H9 (cell line): ENCODE data around the gene SH3GL3. TPM values are rescaled to one million over a fixed set of nuclear protein-coding genes. Genes with fewer than 3 reads are reported as not detected.

Experiments
- DNase-seq: peaks from one replicate; pipeline ENCODE4 v3.0.0-alpha.2; 2017
- H2AFZ ChIP-seq: one replicate; pipeline ENCODE4 v1.6.1; 2013; ENCODE audit warnings: mild to moderate bottlenecking, low read length, control low read depth, moderate library complexity
- H2AK5ac ChIP-seq: 2 replicates; pipeline ENCODE4 v1.6.1; 2013; ENCODE audit warnings: low read length, control low read depth, mixed read lengths; ENCODE audit not compliant: insufficient read length
- H2BK120ac ChIP-seq: one replicate; pipeline ENCODE4 v1.6.1; 2013; ENCODE audit warnings: low read depth, mild to moderate bottlenecking, low read length, control low read depth, inconsistent platforms; ENCODE audit not compliant: poor library complexity, severe bottlenecking
- H2BK12ac ChIP-seq: 2 replicates; pipeline ENCODE4 v1.6.1; 2013; ENCODE audit warnings: low read length, control low read depth, mixed read lengths, low read depth; ENCODE audit not compliant: insufficient read length
- H2BK15ac ChIP-seq: 2 replicates; pipeline ENCODE4 v1.6.1; 2013; ENCODE audit warnings: low read depth, low read length, control low read depth
- H2BK20ac ChIP-seq: one replicate; pipeline ENCODE4 v1.6.1; 2013; ENCODE audit warnings: low read depth, mild to moderate bottlenecking, low read length, control low read depth, inconsistent platforms; ENCODE audit not compliant: poor library complexity, severe bottlenecking
- H2BK5ac ChIP-seq: 2 replicates; pipeline ENCODE4 v1.6.1; 2013; ENCODE audit warnings: low read length, control low read depth, mixed read lengths; ENCODE audit not compliant: insufficient read length
- H3K14ac ChIP-seq: 2 replicates; pipeline ENCODE4 v1.6.1; 2013; ENCODE audit warnings: low read length, control low read depth; ENCODE audit not compliant: insufficient read depth
- H3K18ac ChIP-seq: 2 replicates; pipeline ENCODE4 v1.6.1; 2013; ENCODE audit warnings: low read depth, mild to moderate bottlenecking, mixed read lengths, low read length, control low read depth; ENCODE audit not compliant: insufficient read length
- H3K23ac ChIP-seq: 2 replicates; pipeline ENCODE4 v1.6.1; 2013; ENCODE audit warnings: low read length, control low read depth, mixed read lengths, low read depth; ENCODE audit not compliant: insufficient read length
- H3K23me2 ChIP-seq: 2 replicates; pipeline ENCODE4 v1.6.1; 2013; ENCODE audit warnings: low read depth, mild to moderate bottlenecking, mixed read lengths, low read length, control low read depth; ENCODE audit not compliant: insufficient read length, poor library complexity, severe bottlenecking
- H3K27ac ChIP-seq: 2 replicates; pipeline ENCODE4 v1.5.1; 2013; ENCODE audit warnings: low read length, control low read depth, mixed read lengths, low read depth; ENCODE audit not compliant: insufficient read length
- H3K27me3 ChIP-seq: 2 replicates; pipeline ENCODE4 v1.6.1; 2013; ENCODE audit warnings: low read length, control low read depth, inconsistent platforms; ENCODE audit not compliant: insufficient read depth
- H3K4ac ChIP-seq: 2 replicates; pipeline ENCODE4 v1.6.1; 2013; ENCODE audit warnings: low read depth, mild to moderate bottlenecking, control low read depth, inconsistent platforms, low read length, moderate library complexity
- H3K4me1 ChIP-seq: 2 replicates; pipeline ENCODE4 v1.6.1; 2013; ENCODE audit warnings: low read length, control low read depth, inconsistent platforms; ENCODE audit not compliant: insufficient read depth
- H3K4me2 ChIP-seq: 2 replicates; pipeline ENCODE4 v1.6.1; 2013; ENCODE audit warnings: low read length, control low read depth, mixed read lengths; ENCODE audit not compliant: insufficient read length, insufficient read depth
- H3K56ac ChIP-seq: 2 replicates; pipeline ENCODE4 v1.6.1; 2013; ENCODE audit warnings: low read depth, mild to moderate bottlenecking, mixed read lengths, low read length, control low read depth; ENCODE audit not compliant: insufficient read length
- H3K79me1 ChIP-seq: 2 replicates; pipeline ENCODE4 v1.6.1; 2013; ENCODE audit warnings: low read depth, mild to moderate bottlenecking, moderate library complexity, low read length, control low read depth, inconsistent platforms; ENCODE audit not compliant: insufficient read depth, poor library complexity, severe bottlenecking
- H3K79me2 ChIP-seq: 2 replicates; pipeline ENCODE4 v1.6.1; 2013; ENCODE audit warnings: low read length, control low read depth, inconsistent platforms; ENCODE audit not compliant: insufficient read depth
- H3K9ac ChIP-seq: 2 replicates; pipeline ENCODE4 v1.6.1; 2013; ENCODE audit warnings: low read length, control low read depth, mixed read lengths; ENCODE audit not compliant: insufficient read length; ENCODE audit errors: extremely low read depth
- H3K9me3 ChIP-seq: one replicate; pipeline ENCODE4 v1.6.1; 2013; ENCODE audit warnings: low read depth, low read length, inconsistent platforms; ENCODE audit not compliant: control insufficient read depth
- H3T11ph ChIP-seq: one replicate; pipeline ENCODE4 v1.6.1; 2013; ENCODE audit warnings: mild to moderate bottlenecking, low read length, control low read depth, inconsistent platforms
- H4K20me1 ChIP-seq: one replicate; pipeline ENCODE4 v1.6.1; 2013; ENCODE audit not compliant: control insufficient read depth, insufficient read length, insufficient read depth
- H4K5ac ChIP-seq: 2 replicates; pipeline ENCODE4 v1.6.1; 2013; ENCODE audit warnings: low read depth, mild to moderate bottlenecking, mixed read lengths, low read length, control low read depth; ENCODE audit not compliant: insufficient read length
- H4K8ac ChIP-seq: replicated peaks from 2 replicates; pipeline ENCODE4 v1.6.1; 2013; ENCODE audit warnings: low read length, control low read depth, mixed read lengths, low read depth; ENCODE audit not compliant: insufficient read length
- H4K91ac ChIP-seq: 2 replicates; pipeline ENCODE4 v1.6.1; 2013; ENCODE audit warnings: low read depth, mild to moderate bottlenecking, moderate library complexity, mixed read lengths, low read length, control low read depth; ENCODE audit not compliant: insufficient read length
- H3K27ac Mint-ChIP-seq, 3 experiments: 2 replicates in 2 of 3; 3 replicates in 1 of 3; pipeline ENCODE4 v1.8.0; 2020 to 2021; ENCODE audit warnings: mixed read lengths in 3 of 3, mild to moderate bottlenecking in 1 of 3, moderate library complexity in 1 of 3
- H3K27me3 Mint-ChIP-seq: 2 replicates; pipeline ENCODE4 v1.8.0; 2021; ENCODE audit warnings: low read depth, mild to moderate bottlenecking, moderate library complexity, mixed read lengths
- H3K36me3 Mint-ChIP-seq, 3 experiments: 2 replicates in 2 of 3; 3 replicates in 1 of 3; pipeline ENCODE4 v1.8.0; 2020 to 2021; ENCODE audit warnings: low read depth in 3 of 3, mixed read lengths in 3 of 3; ENCODE audit not compliant: insufficient read depth in 1 of 3
- H3K4me1 Mint-ChIP-seq, 2 experiments: 2 replicates each; pipeline ENCODE4 v1.8.0; 2020; ENCODE audit warnings: mixed read lengths in 2 of 2
- H3K4me3 Mint-ChIP-seq, 2 experiments: 2 replicates in 1 of 2; 3 replicates in 1 of 2; pipeline ENCODE4 v1.8.0; 2020 to 2021; ENCODE audit warnings: mild to moderate bottlenecking in 2 of 2, mixed read lengths in 2 of 2, moderate library complexity in 1 of 2
- H3K9me3 Mint-ChIP-seq, 2 experiments: 2 replicates in 1 of 2; 3 replicates in 1 of 2; pipeline ENCODE4 v1.8.0; 2020; ENCODE audit warnings: mild to moderate bottlenecking in 2 of 2, mixed read lengths in 2 of 2, moderate library complexity in 1 of 2
- WGBS: extraction: QIAGEN DNeasy Blood & Tissue Kit; methylation state at CpG from one replicate; pipeline ENCODE4 v1.1.7; 2013; ENCODE audit warnings: missing lambda C conversion rate, low lambda C conversion rate, mixed read lengths; ENCODE audit not compliant: insufficient read length; ENCODE audit errors: extremely low coverage; 5-methylcytosine and 5-hydroxymethylcytosine counted together
- total RNA-seq: library from RNA; stranded (reverse); gene quantifications from 2 replicates; pipeline ENCODE4 v1.2.1, GENCODE V29; 2021
- TF ChIP-seq, protein P1 (sequence below): fragments of 200-600 bp; sonication (generic); conservative IDR thresholded peaks from 3 replicates; pipeline ENCODE4 v1.8.0; 2021; ENCODE audit warnings: antibody characterized with exemption, mild to moderate bottlenecking

SH3GL3 gene
- total RNA-seq, 1 experiment from 2014 or later = 11.2 TPM

DNA sequence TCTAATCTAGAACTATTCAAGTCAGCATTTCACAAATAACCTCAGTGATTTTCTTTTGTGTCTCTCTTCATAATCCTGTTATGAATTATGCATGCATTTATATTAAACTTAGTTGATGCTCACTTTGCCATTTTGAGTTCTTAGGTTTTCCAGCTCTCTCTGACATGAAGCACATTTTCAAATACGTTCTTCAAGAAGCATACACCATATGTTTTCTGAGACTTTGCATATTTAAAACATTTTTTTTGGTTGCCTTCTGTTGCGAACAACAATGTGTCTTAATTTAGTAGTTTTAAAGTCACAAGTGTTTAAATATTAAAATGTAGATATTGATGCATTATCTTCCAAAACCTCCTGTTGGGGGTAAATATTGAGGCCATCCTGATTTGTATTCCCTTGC is 37.5 kb downstream of the SH3GL3 start:
- TF ChIP-seq, protein P1, sequence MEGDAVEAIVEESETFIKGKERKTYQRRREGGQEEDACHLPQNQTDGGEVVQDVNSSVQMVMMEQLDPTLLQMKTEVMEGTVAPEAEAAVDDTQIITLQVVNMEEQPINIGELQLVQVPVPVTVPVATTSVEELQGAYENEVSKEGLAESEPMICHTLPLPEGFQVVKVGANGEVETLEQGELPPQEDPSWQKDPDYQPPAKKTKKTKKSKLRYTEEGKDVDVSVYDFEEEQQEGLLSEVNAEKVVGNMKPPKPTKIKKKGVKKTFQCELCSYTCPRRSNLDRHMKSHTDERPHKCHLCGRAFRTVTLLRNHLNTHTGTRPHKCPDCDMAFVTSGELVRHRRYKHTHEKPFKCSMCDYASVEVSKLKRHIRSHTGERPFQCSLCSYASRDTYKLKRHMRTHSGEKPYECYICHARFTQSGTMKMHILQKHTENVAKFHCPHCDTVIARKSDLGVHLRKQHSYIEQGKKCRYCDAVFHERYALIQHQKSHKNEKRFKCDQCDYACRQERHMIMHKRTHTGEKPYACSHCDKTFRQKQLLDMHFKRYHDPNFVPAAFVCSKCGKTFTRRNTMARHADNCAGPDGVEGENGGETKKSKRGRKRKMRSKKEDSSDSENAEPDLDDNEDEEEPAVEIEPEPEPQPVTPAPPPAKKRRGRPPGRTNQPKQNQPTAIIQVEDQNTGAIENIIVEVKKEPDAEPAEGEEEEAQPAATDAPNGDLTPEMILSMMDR = no peak
- no peak overlapping the region for H3K14ac ChIP-seq
- Mint-ChIP-seq H3K4me3 (no peak overlapping the region), H3K4me1 (no peaks in the 10 kb centered on the region), H3K36me3 (peaks cover 3 to 24% (median 5%) of the 10 kb centered on the region in 3 experiments; a peak in 6 of 7 replicates), H3K9me3 (peaks cover 7 to 16% of the 10 kb centered on the region in 2 experiments; a peak in 4 of 5 replicates), H3K27me3 (no peaks in the 10 kb centered on the region), H3K27ac (no peak overlapping the region)
- no peak overlapping the region for H3K56ac ChIP-seq
- no peaks in the 10 kb centered on the region for H3K79me1 ChIP-seq
- no peaks in the 10 kb centered on the region for H3K27me3 ChIP-seq
- no peak for DNase-seq
- H3K4ac ChIP-seq = no peak overlapping the region
- no peak overlapping the region for H2AK5ac ChIP-seq
- no peak overlapping the region for H2BK12ac ChIP-seq
- H4K91ac ChIP-seq = no peak overlapping the region
- no peaks in the 10 kb centered on the region for H3K23me2 ChIP-seq
- WGBS = no CpG with 5 or more reads among the region's 2 CpGs
- no peak overlapping the region for H4K5ac ChIP-seq
- H3T11ph ChIP-seq = no peak overlapping the region
- no peaks in the 10 kb centered on the region for H4K20me1 ChIP-seq
- H2AFZ ChIP-seq = no peak overlapping the region
- no peak overlapping the region for H2BK120ac ChIP-seq
- no peak overlapping the region for H3K18ac ChIP-seq
- no peak overlapping the region for H4K8ac ChIP-seq
- no peaks in the 10 kb centered on the region for H3K79me2 ChIP-seq
- H3K9ac ChIP-seq = no peak overlapping the region
- no peaks in the 10 kb centered on the region for H3K4me1 ChIP-seq
- no peak overlapping the region for H2BK5ac ChIP-seq
- H3K27ac ChIP-seq = no peak overlapping the region
- no peaks in the 10 kb centered on the region for H3K9me3 ChIP-seq
- no peak overlapping the region for H2BK15ac ChIP-seq
- H3K23ac ChIP-seq = no peak overlapping the region
- H3K4me2 ChIP-seq = no peak overlapping the region
- H2BK20ac ChIP-seq = no peak overlapping the region
